GM12891 (cell line): ENCODE results near the gene ASTN2.
"Not testable (repeated sequence)": the region's sequence is repeated elsewhere in the genome, so short reads cannot be mapped to it uniquely, and the experiment has no call there.

Experiments
- DNase-seq: peaks from one replicate; pipeline ENCODE4 v3.0.0; 2011; ENCODE audit warnings: low spot score; ENCODE audit not compliant: insufficient read length
- FAIRE-seq: peaks from 2 replicates; lab custom pipeline; 2011; peaks lifted over from hg19 to GRCh38; lab: Jason Lieb, UNC
- PAX5 ChIP-seq: IDR thresholded peaks from 2 replicates; pipeline ENCODE4 v1.6.1; 2011; ENCODE audit warnings: low read length, moderate library complexity, mild to moderate bottlenecking; ENCODE audit not compliant: insufficient read depth, severe bottlenecking
- POLR2A ChIP-seq: IDR thresholded peaks from 2 replicates; pipeline ENCODE4 v1.6.1; 2011; ENCODE audit warnings: low read depth, low read length, control low read depth
- POLR2AphosphoS5 ChIP-seq: IDR thresholded peaks from 2 replicates; pipeline ENCODE4 v1.6.1; 2011; ENCODE audit warnings: low read depth, low read length, control low read depth
- POU2F2 ChIP-seq: IDR thresholded peaks from 2 replicates; pipeline ENCODE4 v1.6.1; 2011; ENCODE audit warnings: low read depth, mild to moderate bottlenecking, control low read depth, low read length, moderate library complexity
- SPI1 ChIP-seq: IDR thresholded peaks from 2 replicates; pipeline ENCODE4 v1.6.1; 2011; ENCODE audit warnings: low read depth, low read length, control low read depth
- TAF1 ChIP-seq: IDR thresholded peaks from 2 replicates; pipeline ENCODE4 v1.6.1; 2011; ENCODE audit warnings: low read depth, low read length, control low read depth

Gene ASTN2

DNA sequence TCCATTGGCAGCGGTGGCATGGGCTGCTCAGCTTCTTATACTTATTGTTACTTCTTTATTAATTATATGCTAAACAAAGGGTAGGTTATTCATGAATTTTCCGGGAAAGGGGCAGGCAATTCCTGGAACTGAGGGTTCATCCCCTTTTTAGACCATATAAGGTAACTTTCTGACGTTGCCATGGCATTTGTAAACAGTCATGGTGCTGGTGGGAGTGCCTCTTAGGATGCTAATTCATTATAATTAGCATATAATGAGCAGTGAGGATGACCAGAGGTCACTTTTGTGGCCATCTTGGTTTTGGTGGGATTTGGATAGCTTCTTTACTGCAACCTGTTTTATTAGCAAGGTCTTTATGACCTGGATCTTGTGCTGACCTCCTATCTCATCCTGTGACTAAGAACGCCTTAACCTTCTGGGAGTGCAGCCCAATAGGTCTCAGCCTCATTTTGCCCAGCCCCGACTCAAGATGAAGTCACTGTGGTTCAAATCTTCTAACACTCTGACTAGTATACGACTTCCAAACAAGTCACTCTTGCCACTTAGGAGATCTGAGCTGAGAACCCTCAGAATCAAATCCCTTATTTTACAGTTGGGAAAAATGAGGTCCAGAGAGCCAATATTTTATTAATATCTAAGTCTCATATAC is 490.3 kb downstream of the ASTN2 start:
- FAIRE-seq (no peak), DNase-seq (no peak)
- TF ChIP-seq POU2F2: no peak
- TF ChIP-seq SPI1: no peak
- no peak for TF ChIP-seq POLR2AphosphoS5
- no peak for TF ChIP-seq PAX5

DNA sequence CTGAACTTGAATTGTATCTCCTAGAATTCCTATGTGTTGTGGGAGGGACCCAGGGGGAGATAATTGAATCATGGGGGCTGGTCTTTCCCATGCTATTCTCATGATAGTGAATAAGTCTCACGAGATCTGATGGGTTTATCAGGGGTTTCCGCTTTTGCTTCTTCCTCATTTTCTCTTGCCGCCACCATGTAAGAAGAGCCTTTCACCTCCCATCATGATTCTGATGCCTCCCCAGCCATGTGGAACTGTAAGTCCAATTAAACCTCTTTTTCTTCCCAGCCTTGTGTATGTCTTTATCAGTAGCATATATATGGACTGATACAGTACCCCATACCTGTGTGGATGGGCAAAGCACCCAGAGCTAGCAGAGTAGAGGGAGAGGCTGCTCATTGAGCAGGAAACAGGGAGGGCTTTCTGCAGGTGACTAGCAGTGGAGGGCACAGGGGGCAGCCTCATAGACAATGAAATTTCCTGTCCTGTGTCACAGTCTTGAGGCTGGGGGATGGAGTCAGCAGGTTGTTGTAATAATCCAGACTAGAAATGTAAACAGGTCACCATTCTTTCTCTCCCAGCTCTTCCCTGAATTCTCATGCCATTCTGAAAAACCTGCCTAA is 496.9 kb downstream of the ASTN2 start:
- DNase-seq, FAIRE-seq: not testable (repeated sequence)

DNA sequence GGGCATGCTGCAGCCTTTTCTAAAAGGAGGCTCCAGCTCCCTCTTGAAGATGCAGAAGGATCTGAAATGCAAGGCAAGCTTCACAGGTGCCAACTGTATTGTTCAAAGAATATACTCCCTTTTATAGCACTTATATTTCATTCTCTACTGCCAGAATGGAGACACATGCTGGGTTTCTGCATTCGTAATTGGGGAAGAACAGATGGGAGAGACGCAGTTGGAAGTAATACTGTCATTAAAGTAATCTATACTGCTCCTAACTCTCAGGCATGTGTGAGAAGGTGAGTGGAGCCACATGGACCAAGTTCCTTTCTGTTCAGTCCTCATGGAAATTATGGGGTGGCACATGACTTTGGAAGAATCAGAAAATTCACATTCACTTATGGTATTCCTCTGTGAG is 501.3 kb downstream of the ASTN2 start:
- TF ChIP-seq SPI1: no peak
- no peak for TF ChIP-seq PAX5
- no peak for TF ChIP-seq POLR2AphosphoS5
- TF ChIP-seq POLR2A: no peak
- FAIRE-seq (no peak), DNase-seq (no peak)

DNA sequence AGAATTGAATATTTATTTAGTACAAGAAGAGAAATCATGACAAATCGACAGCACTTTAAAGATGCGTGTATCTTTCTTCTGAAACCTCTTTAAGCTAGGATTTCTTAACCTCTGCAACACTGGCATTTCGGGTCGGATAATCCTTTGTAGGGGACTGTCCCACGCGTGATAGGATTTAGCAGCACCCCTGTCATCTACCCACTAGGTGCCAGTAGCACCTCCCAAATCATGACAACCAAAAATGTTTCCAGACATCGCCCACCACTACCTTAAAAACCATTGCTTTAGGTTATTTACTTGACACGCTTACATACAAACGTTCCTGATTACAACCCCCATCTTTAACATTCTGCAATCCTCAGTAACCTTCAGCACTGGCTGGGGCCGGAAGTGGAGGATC is 504.7 kb downstream of the ASTN2 start:
- no peak for DNase-seq
- no peak for FAIRE-seq
- no peak for TF ChIP-seq PAX5
- TF ChIP-seq POLR2A: no peak
- TF ChIP-seq TAF1: no peak
- no peak for TF ChIP-seq POU2F2
- no peak for TF ChIP-seq POLR2AphosphoS5
- no peak for TF ChIP-seq SPI1

DNA sequence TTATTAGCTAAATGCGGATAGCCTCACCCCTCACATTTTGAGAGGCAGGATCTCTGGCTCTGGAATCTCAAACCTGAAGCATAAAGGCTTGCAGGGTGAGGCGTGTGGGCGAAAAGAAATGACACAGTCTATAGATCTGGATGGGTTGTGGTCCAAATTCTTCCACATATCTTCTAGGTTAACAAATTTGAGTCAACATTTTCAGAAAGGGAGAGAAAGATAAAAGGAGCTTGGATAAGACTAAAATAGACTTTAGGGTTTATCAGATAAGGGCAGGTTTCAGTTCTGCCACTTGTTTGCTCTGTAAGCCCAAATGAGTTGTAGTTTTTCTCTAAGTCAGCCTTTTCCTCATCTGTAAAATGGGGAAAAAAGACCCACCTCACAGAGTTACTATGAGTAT is 506.9 kb downstream of the ASTN2 start:
- TF ChIP-seq POLR2A (no peak), POU2F2 (no peak), PAX5 (no peak), TAF1 (no peak)
- DNase-seq (no peak), FAIRE-seq (no peak)

DNA sequence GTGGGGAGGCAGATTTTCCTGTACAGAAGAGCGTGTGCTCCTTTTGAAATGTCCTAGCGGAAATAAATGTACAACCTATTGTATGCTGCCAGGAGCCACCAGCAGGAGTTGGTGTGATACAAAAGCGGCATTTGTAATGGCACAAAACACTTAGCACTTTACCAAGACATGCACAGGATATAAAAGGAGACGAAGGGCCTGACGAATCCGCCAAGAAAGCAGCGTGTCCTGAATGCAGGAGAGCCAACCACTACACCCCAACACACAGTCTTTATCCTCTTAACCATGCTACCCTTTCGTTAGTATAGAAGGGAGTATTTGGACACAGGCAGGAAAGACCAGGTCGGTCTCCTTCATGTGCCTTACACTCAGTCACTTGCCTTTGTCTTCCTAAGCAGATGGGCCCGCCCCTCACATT is 509.7 kb downstream of the ASTN2 start:
- FAIRE-seq: no peak

DNA sequence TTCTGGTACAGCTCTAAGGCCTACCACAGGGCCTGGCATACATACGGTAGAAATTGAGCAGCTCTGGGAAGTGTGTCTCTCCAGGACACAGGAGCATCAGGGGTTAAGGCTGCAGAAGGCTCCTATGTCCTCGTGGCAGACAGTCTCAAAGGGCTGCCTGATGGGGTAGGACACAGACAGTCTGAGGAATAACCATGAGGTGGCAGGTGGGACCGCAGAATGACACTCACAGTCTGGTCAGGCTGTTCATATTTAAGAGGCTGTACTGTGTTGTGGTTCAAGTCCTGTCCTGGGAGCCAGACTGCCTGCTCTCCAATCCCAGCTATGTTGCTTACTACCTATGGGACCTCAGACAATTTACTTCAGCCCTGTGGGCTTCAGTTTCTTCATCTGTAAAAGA is 510.7 kb downstream of the ASTN2 start:
- FAIRE-seq (no peak), DNase-seq (no peak)
- TF ChIP-seq POLR2A (no peak), POLR2AphosphoS5 (no peak), PAX5 (no peak), TAF1 (no peak), POU2F2 (no peak), SPI1 (no peak)

More for the DNA sequence above, 509.7 kb downstream of the ASTN2 start:
- TF ChIP-seq POLR2AphosphoS5: no peak
- no peak for TF ChIP-seq TAF1
- no peak for TF ChIP-seq SPI1
- TF ChIP-seq POU2F2: no peak
- no peak for TF ChIP-seq POLR2A
- no peak for TF ChIP-seq PAX5
- no peak for DNase-seq

DNA sequence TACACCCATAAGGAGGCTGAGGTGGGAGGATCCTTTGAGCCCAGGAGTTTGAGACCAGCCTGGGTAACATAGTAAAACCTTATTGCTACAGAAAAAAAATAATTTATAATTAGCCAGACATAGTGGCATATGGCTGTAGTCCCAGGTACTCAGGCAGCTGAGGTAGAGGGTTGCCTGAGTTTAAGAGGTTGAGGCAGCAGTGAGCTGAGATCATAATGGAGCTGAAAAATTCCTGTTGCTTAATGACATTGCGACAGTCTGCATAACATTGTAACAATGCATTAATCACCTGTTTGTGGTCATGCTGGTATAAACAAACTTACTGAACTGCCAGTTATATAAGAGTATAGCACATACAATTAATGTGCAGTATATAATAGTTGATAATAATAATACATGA is 513.6 kb downstream of the ASTN2 start:
- FAIRE-seq (no peak), DNase-seq (no peak)
- TF ChIP-seq POLR2AphosphoS5 (no peak), SPI1 (no peak), POLR2A (no peak), POU2F2 (no peak), PAX5 (no peak), TAF1 (no peak)

DNA sequence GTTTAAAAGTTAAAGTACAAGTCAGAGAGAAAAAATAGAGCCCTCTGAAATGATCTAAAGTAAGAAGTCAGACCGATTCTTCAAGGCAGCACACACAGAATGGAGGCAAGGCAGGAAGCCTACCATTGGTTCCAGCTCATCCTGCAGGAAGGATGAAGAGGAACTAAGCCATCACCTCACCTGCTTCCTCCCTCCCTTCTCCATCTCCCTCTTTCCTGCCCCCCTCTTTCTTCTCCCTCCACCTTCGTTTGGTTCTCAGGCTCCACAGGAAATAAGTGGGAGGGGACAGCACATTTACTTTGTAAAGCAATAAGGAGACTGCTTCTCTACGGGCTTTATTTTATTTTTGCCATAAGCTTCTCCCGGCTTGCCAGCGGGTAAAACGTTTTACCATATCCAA is 514.3 kb downstream of the ASTN2 start:
- no peak for DNase-seq
- TF ChIP-seq POLR2A: no peak
- TF ChIP-seq PAX5: no peak
- no peak for TF ChIP-seq POLR2AphosphoS5
- TF ChIP-seq SPI1: no peak
- no peak for TF ChIP-seq POU2F2
- no peak for TF ChIP-seq TAF1
- FAIRE-seq: no peak

DNA sequence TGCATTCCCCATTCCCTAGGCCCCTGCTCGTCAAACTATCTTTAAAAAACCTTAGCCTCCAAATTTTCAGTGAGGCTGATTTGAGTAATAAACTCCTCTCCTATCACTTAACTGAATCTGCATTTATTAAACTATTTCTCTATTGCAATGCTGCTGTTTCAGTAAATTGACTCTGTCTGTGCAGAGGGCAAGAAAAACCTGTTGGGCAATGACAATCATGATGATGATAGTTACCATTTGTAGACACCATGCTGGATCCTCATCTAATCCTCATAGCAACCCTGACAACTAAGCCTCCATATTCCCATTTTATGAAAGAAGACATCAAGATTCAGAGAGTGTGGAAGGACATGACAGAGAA is 514.9 kb downstream of the ASTN2 start:
- no peak for TF ChIP-seq TAF1
- TF ChIP-seq POLR2AphosphoS5: no peak
- no peak for TF ChIP-seq SPI1
- no peak for TF ChIP-seq POLR2A
- TF ChIP-seq POU2F2: no peak
- TF ChIP-seq PAX5: no peak
- FAIRE-seq (no peak), DNase-seq (no peak)

DNA sequence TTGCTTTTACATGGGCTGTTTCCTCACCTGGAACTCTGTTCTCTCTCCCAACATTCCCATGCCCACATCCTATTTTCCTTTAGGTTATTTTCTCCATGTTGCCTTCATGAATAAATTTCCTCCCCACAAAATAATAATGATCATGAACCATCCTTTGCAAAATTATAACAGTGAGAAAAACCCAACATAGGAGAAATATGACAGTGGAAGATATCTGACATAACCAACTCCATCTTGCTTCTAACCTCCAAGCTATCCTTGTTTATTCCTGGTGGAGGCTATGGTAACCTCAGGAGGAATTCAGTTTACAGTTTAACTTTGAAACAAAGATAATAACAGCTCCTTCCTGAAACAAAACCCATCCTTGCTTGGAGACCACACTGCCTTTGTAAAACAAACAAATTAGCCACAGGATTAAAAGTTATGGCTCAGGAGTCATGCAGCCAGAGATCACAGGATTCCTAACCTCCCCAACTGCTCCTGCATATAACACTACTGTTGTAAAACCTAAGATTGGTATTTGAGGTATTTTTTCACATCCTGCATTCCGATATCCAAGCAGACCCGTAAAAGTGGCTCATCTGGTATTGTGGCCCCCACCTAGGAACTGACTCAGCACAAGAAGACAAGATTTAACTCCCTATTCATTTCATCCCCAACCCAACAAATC is 515.4 kb downstream of the ASTN2 start:
- FAIRE-seq (no peak), DNase-seq (no peak)
- TF ChIP-seq POLR2A (no peak), POU2F2 (no peak), SPI1 (no peak), PAX5 (no peak), POLR2AphosphoS5 (no peak), TAF1 (no peak)

DNA sequence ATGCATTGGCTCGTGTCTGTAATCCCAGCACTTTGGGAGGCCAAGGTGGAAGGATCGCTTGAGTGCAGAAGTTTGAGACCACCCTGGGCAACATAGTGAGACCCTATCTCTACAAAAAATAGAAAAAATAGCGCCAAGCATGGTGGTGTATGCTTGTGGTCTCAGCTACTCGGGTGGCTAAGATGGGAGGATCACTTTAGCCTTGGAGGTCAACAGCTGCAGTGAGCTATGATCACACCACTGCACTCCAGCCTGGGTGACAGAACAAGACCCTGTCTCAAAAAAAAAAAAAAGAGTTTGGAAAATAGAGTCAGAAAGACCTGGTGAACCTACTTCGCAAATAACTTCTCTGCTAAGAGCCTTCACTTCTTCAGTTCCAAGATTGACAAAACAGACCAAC is 516.7 kb downstream of the ASTN2 start:
- FAIRE-seq: not testable (repeated sequence)

More for the DNA sequence above, 516.7 kb downstream of the ASTN2 start:
- DNase-seq: not testable (repeated sequence)
